Measurements from ENCODE around the gene G2E3. TPM values are rescaled to one million over a fixed set of nuclear protein-coding genes. Genes with fewer than 3 reads are reported as not detected.

Gene G2E3
- total and polyA plus RNA-seq, 2 experiments from 2014 or later: 67.4 to 113 TPM

- TF ChIP-seq CREB1 (CRISPR knock-in tag; IDR thresholded peaks at IDR 0.05; ENCODE audit: low read depth) (no peak), JUNB (IDR thresholded peaks at IDR 0.05; ENCODE audit: unreplicated experiment) (no peak), EZH2 (IDR thresholded peaks at IDR 0.05; ENCODE audit: low read depth, unreplicated experiment) (no peak), REST (IDR thresholded peaks at IDR 0.05; ENCODE audit: unreplicated experiment) (no peak), CTCF (conservative IDR thresholded peaks at IDR 0.05; ENCODE audit: low read depth in 2 of 2) (no peak), ZNF114 (CRISPR knock-in tag; IDR thresholded peaks at IDR 0.05) (no peak), STAT1 (IDR thresholded peaks at IDR 0.05; ENCODE audit: unreplicated experiment) (no peak), ZNF462 (CRISPR knock-in tag; IDR thresholded peaks at IDR 0.05) (no peak)
- H3F3A ChIP-seq (replicated peaks; ENCODE audit: low read depth): no peaks in the 10 kb centered on the region
- no peaks in the 10 kb centered on the region for H3K9me2 ChIP-seq (ENCODE audit: insufficient read depth)
- no peak overlapping the region for H3K4me3 ChIP-seq
- H4K20me1 ChIP-seq (replicated peaks; ENCODE audit: insufficient read depth): peaks cover 19% of the 10 kb centered on the region; the same call in 1 of the 2 replicates
- no peaks in the 10 kb centered on the region for H3K27me3 ChIP-seq (ENCODE audit: insufficient read depth)
- no peaks in the 10 kb centered on the region for H3K79me2 ChIP-seq (replicated peaks; ENCODE audit: insufficient read depth)
- DNase-seq (ENCODE audit: low spot score): no peak
- H3K4me3 Mint-ChIP-seq: no peak overlapping the region
- no peak for ATAC-seq
- H3K36me3 ChIP-seq (ENCODE audit: insufficient read depth): peaks cover 84% of the 10 kb centered on the region
- no peaks in the 10 kb centered on the region for H3K9me3 Mint-ChIP-seq
- no peaks in the 10 kb centered on the region for H3K4me1 ChIP-seq (ENCODE audit: insufficient read depth)
- H3K4me2 ChIP-seq: no peak overlapping the region
- no peak overlapping the region for H2AFZ ChIP-seq
- no peaks in the 10 kb centered on the region for H3K4me1 Mint-ChIP-seq
- peaks cover 62% of the 10 kb centered on the region for H3K36me3 Mint-ChIP-seq (ENCODE audit: low read depth)
- H3K27ac Mint-ChIP-seq: no peak overlapping the region; the same call in none of the 2 replicates
- no peak overlapping the region for H3K27ac ChIP-seq (ENCODE audit: low read depth)
- no peaks in the 10 kb centered on the region for H3K27me3 Mint-ChIP-seq (ENCODE audit: insufficient read depth, low read depth, poor library complexity)
Observed at GRCh38 chr14:30600922-30601918, 42.3 kb downstream of the G2E3 start.
